HepG2 (cell line): Measurements from ENCODE around the gene ONECUT2.

Experiments used
- EHMT2 ChIP-seq: fragments of 200-600 bp; sonication (generic); IDR thresholded peaks from 2 replicates; pipeline ENCODE4 v1.7.0; 2017; ENCODE audit warnings: antibody characterized with exemption, low read depth, low read length, borderline replicate concordance
- EZH2 ChIP-seq: conservative IDR thresholded peaks from 2 replicates; pipeline ENCODE4 v1.6.1; 2012; ENCODE audit warnings: mild to moderate bottlenecking, low read depth, low read length, moderate library complexity
- TARDBP ChIP-seq: sonication (generic); formaldehyde crosslinking; IDR thresholded peaks from 2 replicates; pipeline ENCODE4 v1.8.0; 2022; ENCODE audit warnings: mild to moderate bottlenecking, missing genetic modification reagents
- ZBTB1 ChIP-seq: sonication (generic); formaldehyde crosslinking; IDR thresholded peaks from 2 replicates; pipeline ENCODE4 v1.4.0; 2020; ENCODE audit warnings: missing genetic modification reagents, borderline replicate concordance
- ZNF510 ChIP-seq: sonication (generic); formaldehyde crosslinking; IDR thresholded peaks from 2 replicates; pipeline ENCODE4 v1.4.0; 2020; ENCODE audit warnings: low read depth, mild to moderate bottlenecking, missing genetic modification reagents
- TF ChIP-seq, protein P1 (sequence below): IDR thresholded peaks from 2 replicates; pipeline ENCODE4 v1.6.1; 2012; ENCODE audit warnings: inconsistent platforms
- TF ChIP-seq, protein P2 (sequence below): sonication (generic); formaldehyde crosslinking; IDR thresholded peaks from 2 replicates; pipeline ENCODE4 v1.4.0; 2020; ENCODE audit warnings: missing genetic modification reagents

DNA sequence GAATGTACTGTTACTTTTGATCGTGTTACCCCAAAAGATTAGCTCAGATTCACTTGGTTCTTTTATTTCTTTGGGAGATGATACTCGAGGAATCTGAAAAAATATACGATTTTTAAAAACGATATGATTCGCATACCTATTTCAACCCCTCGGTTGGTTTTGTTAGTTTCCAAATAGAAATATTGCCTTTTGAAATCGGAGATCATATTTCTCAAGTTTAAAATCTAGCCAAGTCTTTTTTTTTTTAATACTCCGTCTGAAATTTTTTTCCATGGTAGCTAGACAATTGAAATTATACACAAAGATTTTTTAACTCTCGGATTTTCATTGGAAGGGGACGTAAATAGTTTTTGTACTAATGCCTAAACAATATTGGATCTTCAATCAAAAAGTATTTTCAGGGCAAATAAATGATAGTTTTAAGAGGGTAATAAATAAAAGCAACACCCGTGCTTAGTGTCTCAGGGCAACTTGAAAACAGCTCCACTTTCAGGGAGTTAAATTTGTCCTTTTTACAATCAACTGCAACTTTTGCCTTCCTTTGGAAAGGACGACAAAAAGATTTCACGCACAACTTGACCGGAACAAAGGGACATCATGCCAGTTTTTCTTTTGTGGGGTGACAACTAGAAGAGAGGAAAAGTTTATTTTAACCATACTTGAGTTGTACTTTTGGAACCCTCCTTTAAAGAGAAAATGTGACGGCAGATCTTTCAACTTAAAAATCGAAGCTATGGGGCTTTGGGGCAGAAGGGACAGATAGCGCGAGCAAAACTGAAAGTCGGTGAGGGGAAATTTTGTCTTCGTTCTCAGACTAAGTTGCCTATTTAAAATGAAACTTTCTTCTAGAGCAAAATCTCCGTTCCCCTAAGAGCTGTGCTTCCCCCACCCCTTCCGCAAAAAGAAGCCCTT lies 5.8 kb upstream of the ONECUT2 start:
- TF ChIP-seq, protein P1, sequence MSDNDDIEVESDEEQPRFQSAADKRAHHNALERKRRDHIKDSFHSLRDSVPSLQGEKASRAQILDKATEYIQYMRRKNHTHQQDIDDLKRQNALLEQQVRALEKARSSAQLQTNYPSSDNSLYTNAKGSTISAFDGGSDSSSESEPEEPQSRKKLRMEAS = no peak
- TF ChIP-seq ZBTB1 (CRISPR knock-in tag) (no peak), EHMT2 (no peak), ZNF510 (CRISPR knock-in tag) (no peak), TARDBP (CRISPR knock-in tag) (no peak), EZH2 (no peak)
- TF ChIP-seq, protein P2, sequence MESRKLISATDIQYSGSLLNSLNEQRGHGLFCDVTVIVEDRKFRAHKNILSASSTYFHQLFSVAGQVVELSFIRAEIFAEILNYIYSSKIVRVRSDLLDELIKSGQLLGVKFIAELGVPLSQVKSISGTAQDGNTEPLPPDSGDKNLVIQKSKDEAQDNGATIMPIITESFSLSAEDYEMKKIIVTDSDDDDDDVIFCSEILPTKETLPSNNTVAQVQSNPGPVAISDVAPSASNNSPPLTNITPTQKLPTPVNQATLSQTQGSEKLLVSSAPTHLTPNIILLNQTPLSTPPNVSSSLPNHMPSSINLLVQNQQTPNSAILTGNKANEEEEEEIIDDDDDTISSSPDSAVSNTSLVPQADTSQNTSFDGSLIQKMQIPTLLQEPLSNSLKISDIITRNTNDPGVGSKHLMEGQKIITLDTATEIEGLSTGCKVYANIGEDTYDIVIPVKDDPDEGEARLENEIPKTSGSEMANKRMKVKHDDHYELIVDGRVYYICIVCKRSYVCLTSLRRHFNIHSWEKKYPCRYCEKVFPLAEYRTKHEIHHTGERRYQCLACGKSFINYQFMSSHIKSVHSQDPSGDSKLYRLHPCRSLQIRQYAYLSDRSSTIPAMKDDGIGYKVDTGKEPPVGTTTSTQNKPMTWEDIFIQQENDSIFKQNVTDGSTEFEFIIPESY (CRISPR knock-in tag) = no peak
